ENCODE data around the gene CEACAM3. TPM values are rescaled to one million over a fixed set of nuclear protein-coding genes. Genes with fewer than 3 reads are reported as not detected.

Gene CEACAM3
- total RNA-seq, 1 experiment from 2014 or later = not detected

DNA sequence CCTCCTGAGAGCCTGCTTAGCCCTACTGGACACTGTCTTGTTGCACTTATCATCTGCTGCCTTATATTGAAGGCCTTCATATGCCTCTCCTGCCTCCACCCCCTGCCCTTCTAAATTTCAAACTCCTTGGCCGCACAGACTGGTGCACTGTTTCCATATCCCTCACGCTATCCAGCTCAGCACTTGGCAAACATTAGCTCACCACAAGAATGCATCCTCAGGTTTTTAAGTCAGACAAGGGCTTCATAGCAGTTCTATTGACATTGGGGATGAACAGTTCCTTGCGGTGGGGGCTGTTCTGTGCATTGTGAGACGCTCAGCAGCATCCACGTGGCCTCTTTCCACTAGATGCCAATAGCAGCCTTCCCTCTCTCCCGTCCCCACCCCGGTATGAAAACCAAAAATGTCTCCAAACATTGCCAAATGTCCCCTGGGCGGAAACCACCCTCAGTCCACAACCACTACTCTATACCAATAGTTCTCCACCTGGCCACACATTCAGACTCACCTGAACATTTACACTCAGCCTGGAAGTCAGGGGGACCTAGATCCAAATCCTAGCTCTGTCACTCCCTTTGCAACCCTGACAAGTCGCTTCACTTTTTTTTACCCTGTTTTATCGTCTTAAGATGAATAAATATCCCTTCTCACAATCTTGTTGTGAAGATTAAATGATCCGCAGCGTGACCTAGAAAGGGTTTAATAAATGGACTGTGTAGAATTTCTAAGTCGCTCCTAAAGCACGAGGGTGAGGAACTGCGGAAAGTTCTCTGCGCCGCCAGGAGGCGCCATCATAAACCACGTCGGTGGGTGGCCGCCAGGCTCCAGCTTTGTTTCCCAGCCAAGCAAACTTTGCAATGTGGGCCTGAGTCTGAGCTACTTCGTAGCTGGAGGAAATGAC lies 3.6 kb upstream of the CEACAM3 start:
- Mint-ChIP-seq H3K9me3 (peaks cover 2 to 73% of the 10 kb centered on the region in 2 experiments; a peak in 4 of 5 replicates), H3K4me3 (no peak overlapping the region), H3K27me3 (ENCODE audit: low read depth) (peaks cover 18% of the 10 kb centered on the region), H3K4me1 (no peaks in the 10 kb centered on the region), H3K36me3 (ENCODE audit: insufficient read depth in 1 of 3, low read depth in 3 of 3) (no peaks in the 10 kb centered on the region; a peak in 1 of 7 replicates), H3K27ac (peak overlapping the region in 1 of 3 experiments; percentile 13; a peak in 1 of 7 replicates)
- Histone ChIP-seq H3K14ac (ENCODE audit: insufficient read depth, low read length) (no peak overlapping the region), H3K23me2 (ENCODE audit: insufficient read length, low read depth, low read length, poor library complexity, severe bottlenecking) (no peaks in the 10 kb centered on the region), H3K4me1 (ENCODE audit: insufficient read depth, low read length) (no peaks in the 10 kb centered on the region), H4K91ac (ENCODE audit: insufficient read length, low read depth, low read length) (no peak overlapping the region), H3K27me3 (ENCODE audit: insufficient read depth, low read length) (no peaks in the 10 kb centered on the region), H3K4me2 (ENCODE audit: insufficient read depth, insufficient read length, low read length) (no peak overlapping the region), H4K8ac (replicated peaks; ENCODE audit: insufficient read length, low read depth, low read length) (no peak overlapping the region), H3K79me1 (ENCODE audit: insufficient read depth, low read depth, low read length, poor library complexity, severe bottlenecking) (no peaks in the 10 kb centered on the region), H4K5ac (ENCODE audit: insufficient read length, low read depth, low read length) (no peak overlapping the region), H2BK15ac (ENCODE audit: low read depth, low read length) (no peak overlapping the region), H3K79me2 (ENCODE audit: insufficient read depth, low read length) (no peaks in the 10 kb centered on the region), H2AK5ac (ENCODE audit: insufficient read length, low read length) (no peak overlapping the region), H2BK12ac (ENCODE audit: insufficient read length, low read depth, low read length) (no peak overlapping the region), H2BK5ac (ENCODE audit: insufficient read length, low read length) (no peak overlapping the region), H2BK20ac (ENCODE audit: low read depth, low read length, poor library complexity, severe bottlenecking) (no peak overlapping the region), H3K9me3 (ENCODE audit: control insufficient read depth, low read depth, low read length) (no peaks in the 10 kb centered on the region), H3K9ac (ENCODE audit: extremely low read depth, insufficient read length, low read length) (no peak overlapping the region), H2BK120ac (ENCODE audit: low read depth, low read length, poor library complexity, severe bottlenecking) (no peak overlapping the region), H3K56ac (ENCODE audit: insufficient read length, low read depth, low read length) (no peak overlapping the region), H3K27ac (ENCODE audit: insufficient read length, low read depth, low read length) (no peak overlapping the region), H3K18ac (ENCODE audit: insufficient read length, low read depth, low read length) (no peak overlapping the region), H3K4ac (ENCODE audit: low read depth, low read length) (no peak overlapping the region), H2AFZ (ENCODE audit: low read length) (no peak overlapping the region), H3K23ac (ENCODE audit: insufficient read length, low read depth, low read length) (no peak overlapping the region), H4K20me1 (ENCODE audit: control insufficient read depth, insufficient read depth, insufficient read length) (no peaks in the 10 kb centered on the region), H3T11ph (ENCODE audit: low read length) (no peak overlapping the region)
- peak; percentile 73 for DNase-seq
- WGBS (ENCODE audit: extremely low coverage, insufficient read length, low lambda C conversion rate) = no CpG with 5 or more reads among the region's 22 CpGs
- TF ChIP-seq, protein P1, sequence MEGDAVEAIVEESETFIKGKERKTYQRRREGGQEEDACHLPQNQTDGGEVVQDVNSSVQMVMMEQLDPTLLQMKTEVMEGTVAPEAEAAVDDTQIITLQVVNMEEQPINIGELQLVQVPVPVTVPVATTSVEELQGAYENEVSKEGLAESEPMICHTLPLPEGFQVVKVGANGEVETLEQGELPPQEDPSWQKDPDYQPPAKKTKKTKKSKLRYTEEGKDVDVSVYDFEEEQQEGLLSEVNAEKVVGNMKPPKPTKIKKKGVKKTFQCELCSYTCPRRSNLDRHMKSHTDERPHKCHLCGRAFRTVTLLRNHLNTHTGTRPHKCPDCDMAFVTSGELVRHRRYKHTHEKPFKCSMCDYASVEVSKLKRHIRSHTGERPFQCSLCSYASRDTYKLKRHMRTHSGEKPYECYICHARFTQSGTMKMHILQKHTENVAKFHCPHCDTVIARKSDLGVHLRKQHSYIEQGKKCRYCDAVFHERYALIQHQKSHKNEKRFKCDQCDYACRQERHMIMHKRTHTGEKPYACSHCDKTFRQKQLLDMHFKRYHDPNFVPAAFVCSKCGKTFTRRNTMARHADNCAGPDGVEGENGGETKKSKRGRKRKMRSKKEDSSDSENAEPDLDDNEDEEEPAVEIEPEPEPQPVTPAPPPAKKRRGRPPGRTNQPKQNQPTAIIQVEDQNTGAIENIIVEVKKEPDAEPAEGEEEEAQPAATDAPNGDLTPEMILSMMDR (conservative IDR thresholded peaks at IDR 0.05) = peak; percentile 76
